SK-N-MC (cell line): ENCODE measurements around the gene KRTAP1-1.
A peak's percentile ranks its signal among the peaks of the same experiment; 100 is the strongest.
"Not testable (repeated sequence)": the region's sequence is repeated elsewhere in the genome, so short reads cannot be mapped to it uniquely, and the experiment has no call there.

Experiments used
- DNase-seq: peaks from one replicate; pipeline ENCODE4 v3.0.0-alpha.2; 2011; ENCODE audit warnings: low read depth, low spot score
- H3K27ac ChIP-seq: fragments of 200-600 bp; sonication (generic); 2 replicates; pipeline ENCODE4 v1.5.1; 2016; ENCODE audit warnings: mixed run types
- H3K36me3 ChIP-seq: fragments of 200-600 bp; sonication (generic); 2 replicates; pipeline ENCODE4 v1.6.1; 2017; ENCODE audit warnings: antibody characterized with exemption, low read length, mixed read lengths; ENCODE audit not compliant: insufficient read depth
- H3K4me3 ChIP-seq: fragments of 200-600 bp; sonication (generic); 2 replicates; pipeline ENCODE4 v1.5.1; 2016
- H3K9ac ChIP-seq: fragments of 200-600 bp; sonication (generic); 2 replicates; pipeline ENCODE4 v1.8.0; 2017; ENCODE audit warnings: mixed run types, mixed read lengths; ENCODE audit not compliant: insufficient read length
- H3K9me3 ChIP-seq: fragments of 200-600 bp; sonication (generic); 2 replicates; pipeline ENCODE4 v1.6.1; 2017; ENCODE audit warnings: low read depth, mild to moderate bottlenecking, antibody characterized with exemption, low read length, moderate library complexity, mixed read lengths
- EZH2 ChIP-seq: fragments of 200-600 bp; sonication (generic); IDR thresholded peaks from one replicate; pipeline ENCODE4 v1.6.1; 2017; ENCODE audit warnings: antibody characterized with exemption
- FOXP2 ChIP-seq: optimal IDR thresholded peaks from 2 replicates; pipeline ENCODE3; 2011; ENCODE audit warnings: mild to moderate bottlenecking, moderate library complexity; ENCODE audit not compliant: insufficient read depth; ENCODE audit errors: extremely low read length, control extremely low read depth
- POLR2AphosphoS5 ChIP-seq: IDR thresholded peaks from 2 replicates; pipeline ENCODE4 v1.6.1; 2012; ENCODE audit warnings: mild to moderate bottlenecking, low read depth, low read length, borderline replicate concordance

The KRTAP1-1 gene

DNA sequence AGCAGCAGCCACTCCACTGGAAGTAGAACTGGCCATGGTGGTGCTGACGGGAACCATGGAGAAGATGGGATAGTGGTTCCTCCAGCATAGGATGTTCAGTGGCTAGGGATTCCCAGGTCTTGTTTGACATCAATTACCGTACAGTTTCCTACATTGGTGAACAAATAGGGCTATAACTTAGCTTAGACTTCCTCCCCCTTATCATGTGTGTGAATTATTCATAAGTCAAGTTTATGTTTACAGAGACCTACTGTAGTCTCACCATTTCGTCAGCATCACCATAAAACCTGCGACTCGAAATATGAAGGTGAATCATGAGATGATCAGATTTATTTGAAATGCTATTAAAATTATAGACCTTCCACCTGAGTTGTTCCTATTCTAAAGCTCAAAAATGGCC lies 17.5 kb upstream of the KRTAP1-1 start:
- TF ChIP-seq EZH2: no peak
- no peak for TF ChIP-seq FOXP2
- no peak for TF ChIP-seq POLR2AphosphoS5
- no peak overlapping the region for H3K4me3 ChIP-seq
- H3K27ac ChIP-seq: no peak overlapping the region
- DNase-seq: no peak
- H3K9ac ChIP-seq: no peak overlapping the region
- no peaks in the 10 kb centered on the region for H3K9me3 ChIP-seq
- no peaks in the 10 kb centered on the region for H3K36me3 ChIP-seq

DNA sequence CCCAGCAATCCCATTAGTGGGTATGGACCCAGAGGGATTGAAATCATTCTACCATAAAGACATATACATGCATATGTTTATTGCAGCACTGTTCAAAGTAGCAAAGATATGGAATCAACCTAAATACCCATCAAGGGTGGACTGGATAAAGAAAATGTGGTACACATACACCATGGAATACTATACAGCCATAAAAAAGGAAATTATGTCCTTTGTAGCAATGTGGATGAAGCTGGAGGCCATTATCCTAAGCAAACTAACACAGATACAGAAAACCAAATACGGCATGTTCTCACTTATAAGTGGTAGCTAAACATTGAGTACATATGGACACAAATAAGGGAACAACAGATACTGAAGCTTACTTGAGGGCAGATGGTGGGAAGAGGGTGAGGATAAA lies 16.3 kb upstream of the KRTAP1-1 start:
- TF ChIP-seq FOXP2: no peak
- TF ChIP-seq POLR2AphosphoS5: no peak
- TF ChIP-seq EZH2: no peak
- H3K9ac ChIP-seq: no peak overlapping the region
- H3K4me3 ChIP-seq: no peak overlapping the region
- peaks cover 3% of the 10 kb centered on the region; the same call in 1 of the 2 replicates for H3K9me3 ChIP-seq
- H3K27ac ChIP-seq: no peak overlapping the region
- no peaks in the 10 kb centered on the region for H3K36me3 ChIP-seq
- no peak for DNase-seq

DNA sequence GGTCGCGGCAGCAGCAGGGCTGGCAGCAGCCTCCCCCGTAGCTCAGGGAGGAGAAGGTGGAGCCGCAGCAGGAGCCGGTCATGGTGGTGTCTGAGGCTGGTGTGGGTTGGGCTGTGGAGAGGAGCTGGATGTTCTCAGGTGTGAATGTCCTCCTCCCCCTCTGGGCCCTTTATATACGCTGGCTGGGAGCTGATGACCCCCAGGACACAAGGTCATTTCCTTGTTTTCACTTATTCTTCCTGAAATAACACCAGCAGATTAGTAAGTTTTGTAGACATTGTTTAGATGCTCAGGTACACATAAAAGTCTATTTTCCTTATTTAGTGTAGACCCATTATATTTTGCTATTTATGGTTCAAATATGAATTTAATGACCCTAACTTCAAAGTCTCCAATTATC lies 13.9 kb upstream of the KRTAP1-1 start, which contains the start of gene KRTAP2-2:
Gene KRTAP2-2 (minus strand): TSS at position 101 of the 400 bp plus-strand sequence. CDS start 19 bp downstream, at position 82.
- H3K4me3 ChIP-seq, H3K9me3 ChIP-seq, H3K36me3 ChIP-seq, DNase-seq, H3K9ac ChIP-seq, H3K27ac ChIP-seq: not testable (repeated sequence)

DNA sequence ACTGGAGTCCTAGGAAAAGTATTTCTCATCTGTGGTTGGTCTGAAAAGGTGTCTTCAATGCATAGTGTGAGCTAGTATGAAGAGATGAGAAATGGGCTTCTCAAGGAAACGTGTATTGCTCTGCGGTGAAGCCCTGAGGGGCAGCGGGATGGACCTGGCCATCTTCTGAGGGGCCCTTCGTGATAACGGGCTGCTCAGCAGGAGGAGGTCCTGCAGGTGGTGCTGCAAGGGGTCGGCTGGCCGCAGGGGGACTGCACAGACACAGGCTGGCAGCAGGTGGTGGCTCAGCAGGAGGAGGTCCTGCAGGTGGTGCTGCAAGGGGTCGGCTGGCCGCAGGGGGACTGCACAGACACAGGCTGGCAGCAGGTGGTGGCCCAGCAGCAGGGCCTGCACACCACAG lies 13.3 kb upstream of the KRTAP1-1 start:
- not testable (repeated sequence) for H3K4me3 ChIP-seq, H3K9me3 ChIP-seq, H3K9ac ChIP-seq, DNase-seq, H3K36me3 ChIP-seq, H3K27ac ChIP-seq

DNA sequence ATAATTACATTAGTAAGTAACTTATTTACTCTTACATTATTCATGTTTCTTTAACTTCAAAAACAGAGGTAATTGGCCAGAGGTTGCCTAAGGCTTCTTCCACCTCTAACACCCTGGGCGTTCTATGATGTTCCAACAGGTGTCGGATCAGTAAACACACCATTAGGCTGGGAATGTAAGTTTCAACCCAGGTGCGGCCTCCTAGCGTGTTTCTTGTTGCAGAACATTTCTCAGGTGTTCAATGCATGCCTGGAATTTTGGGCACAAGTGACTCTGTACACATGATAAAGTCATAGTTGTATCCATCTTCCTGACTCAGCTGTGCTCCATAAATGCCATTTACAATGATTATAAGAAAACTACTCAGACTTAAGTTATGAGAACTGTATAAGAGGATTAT lies 12.8 kb upstream of the KRTAP1-1 start:
- Histone ChIP-seq H3K9me3 (peaks cover 3% of the 10 kb centered on the region; the same call in 1 of the 2 replicates), H3K9ac (no peak overlapping the region)
- no peak for TF ChIP-seq FOXP2
- TF ChIP-seq EZH2: no peak
- TF ChIP-seq POLR2AphosphoS5: no peak

GRCh38 chr17:41052566-41052965 lies 11.3 kb upstream of the KRTAP1-1 start:
- Histone ChIP-seq H3K4me3 (no peak overlapping the region), H3K9me3 (peaks cover 3% of the 10 kb centered on the region; the same call in 1 of the 2 replicates), H3K36me3 (no peaks in the 10 kb centered on the region), H3K27ac (no peak overlapping the region), H3K9ac (no peak overlapping the region)
- TF ChIP-seq EZH2 (no peak), FOXP2 (no peak), POLR2AphosphoS5 (no peak)
- DNase-seq: no peak

More for the DNA sequence above, 12.8 kb upstream of the KRTAP1-1 start:
- DNase-seq: no peak
- Histone ChIP-seq H3K4me3 (no peak overlapping the region), H3K27ac (no peak overlapping the region), H3K36me3 (no peaks in the 10 kb centered on the region)

GRCh38 chr17:41049110-41049509 lies 7.9 kb upstream of the KRTAP1-1 start:
- peak overlapping the region; percentile 55 for H3K4me3 ChIP-seq
- peaks cover 3% of the 10 kb centered on the region; the same call in 1 of the 2 replicates for H3K9me3 ChIP-seq
- TF ChIP-seq POLR2AphosphoS5 (no peak), FOXP2 (no peak), EZH2 (no peak)
- peak overlapping the region; percentile 81 for H3K27ac ChIP-seq
- no peaks in the 10 kb centered on the region for H3K36me3 ChIP-seq
- DNase-seq: no peak
- peak overlapping the region; percentile 46 for H3K9ac ChIP-seq

DNA sequence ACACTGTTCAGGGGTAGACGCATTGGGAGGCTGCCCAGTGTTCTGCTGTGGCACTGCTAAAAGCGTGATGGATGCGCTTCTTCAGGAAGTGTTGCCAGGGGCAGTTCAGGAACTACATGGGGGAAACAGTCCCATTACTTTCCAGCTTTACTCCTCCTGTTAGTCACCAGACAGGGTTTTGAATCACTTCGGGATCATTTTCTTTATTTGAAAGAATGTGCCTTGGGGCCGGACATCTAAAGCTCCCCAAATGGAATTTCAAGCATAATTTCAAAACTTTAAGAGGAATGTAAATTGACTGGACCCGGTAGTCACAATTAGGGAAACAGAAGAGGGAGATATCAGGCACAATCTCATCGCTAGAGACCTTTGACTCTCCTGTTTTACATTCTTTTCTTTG lies 7.2 kb upstream of the KRTAP1-1 start:
- TF ChIP-seq FOXP2: no peak
- TF ChIP-seq POLR2AphosphoS5: no peak
- TF ChIP-seq EZH2: no peak
- Histone ChIP-seq H3K9me3 (peaks cover 3% of the 10 kb centered on the region; the same call in 1 of the 2 replicates), H3K36me3 (no peaks in the 10 kb centered on the region), H3K4me3 (peak overlapping the region; percentile 55), H3K27ac (peak overlapping the region; percentile 81), H3K9ac (peak overlapping the region; percentile 46)
- no peak for DNase-seq

DNA sequence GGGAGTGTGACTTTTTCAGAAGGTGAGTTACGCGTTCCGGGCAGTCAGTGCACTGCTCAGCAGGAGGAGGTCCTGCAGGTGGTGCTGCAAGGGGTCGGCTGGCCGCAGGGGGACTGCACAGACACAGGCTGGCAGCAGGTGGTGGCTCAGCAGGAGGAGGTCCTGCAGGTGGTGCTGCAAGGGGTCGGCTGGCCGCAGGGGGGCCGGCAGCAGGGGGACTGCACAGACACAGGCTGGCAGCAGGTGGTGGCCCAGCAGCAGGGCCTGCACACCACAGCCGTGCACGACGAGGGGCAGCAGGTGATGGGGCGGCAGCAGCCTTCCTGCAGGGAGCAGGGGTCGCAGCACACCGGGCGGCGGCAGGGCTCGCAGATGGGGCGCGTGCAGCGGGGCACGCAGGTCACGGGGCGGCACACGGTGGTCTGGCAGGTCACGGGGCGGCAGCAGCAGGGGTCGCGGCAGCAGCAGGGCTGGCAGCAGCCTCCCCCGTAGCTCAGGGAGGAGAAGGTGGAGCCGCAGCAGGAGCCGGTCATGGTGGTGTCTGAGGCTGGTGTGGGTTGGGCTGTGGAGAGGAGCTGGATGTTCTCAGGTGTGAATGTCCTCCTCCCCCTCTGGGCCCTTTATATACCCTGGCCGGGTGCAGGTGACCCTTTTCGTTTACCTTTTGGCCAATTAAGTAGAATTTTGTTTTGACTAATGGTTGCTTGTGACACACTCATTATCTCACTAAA lies 5.7 kb upstream of the KRTAP1-1 start, which contains the start of gene KRTAP2-1:
Gene KRTAP2-1 (minus strand): TSS at position 582 of the 731 bp plus-strand sequence. CDS start 49 bp downstream, at position 533.
- not testable (repeated sequence) for H3K9ac ChIP-seq, H3K9me3 ChIP-seq, H3K27ac ChIP-seq, DNase-seq, H3K36me3 ChIP-seq, H3K4me3 ChIP-seq
